Activated CD4-positive, alpha-beta T cell treated with anti-CD3 and anti-CD28 coated beads for 4 hours (primary cell): ENCODE results near the gene OR2M3.
"Not testable (repeated sequence)": the region's sequence is repeated elsewhere in the genome, so short reads cannot be mapped to it uniquely, and the experiment has no call there.

Experiments used
- DNase-seq, 2 donors: peaks; one replicate each; pipeline ENCODE4 v3.0.0-alpha.2; 2020

The OR2M3 gene

GRCh38 chr1:248196965-248197364 lies at the start of gene OR2M3:
TSS of gene OR2M3 (plus strand) at chr1:248197265. CDS start at chr1:248203068, 5,803 bp downstream.
- DNase-seq, result no peak

GRCh38 chr1:248152056-248152827 lies 44.8 kb upstream of the OR2M3 start:
- DNase-seq, result no peak

- DNase-seq, result no peak
Measured at GRCh38 chr1:248155927-248156326, 41.1 kb upstream of the OR2M3 start.

- no peak for DNase-seq
Measured at GRCh38 chr1:248158758-248159157, 38.3 kb upstream of the OR2M3 start.

- no peak for DNase-seq
Measured at GRCh38 chr1:248164031-248164430, 33.0 kb upstream of the OR2M3 start.

GRCh38 chr1:248165186-248165585 lies 31.9 kb upstream of the OR2M3 start:
- no peak for DNase-seq

- no peak for DNase-seq
Measured at GRCh38 chr1:248174521-248174920, 22.5 kb upstream of the OR2M3 start, which contains the start of gene OR2M2. TSS of gene OR2M2 (plus strand) at chr1:248174821. CDS start at chr1:248179986, 5,165 bp downstream.

GRCh38 chr1:248183996-248184395 lies 13.1 kb upstream of the OR2M3 start:
- DNase-seq, result no peak

GRCh38 chr1:248187363-248187762 lies 9.7 kb upstream of the OR2M3 start:
- DNase-seq, result no peak

- no peak for DNase-seq
Measured at GRCh38 chr1:248189026-248189425, 8.0 kb upstream of the OR2M3 start.

- no peak for DNase-seq
Measured at GRCh38 chr1:248194117-248194516, 2.9 kb upstream of the OR2M3 start.

GRCh38 chr1:248215880-248216279 lies 18.8 kb downstream of the OR2M3 start:
- no peak for DNase-seq

- DNase-seq, result no peak
Measured at GRCh38 chr1:248225537-248225936, 28.5 kb downstream of the OR2M3 start.

GRCh38 chr1:248229360-248229908 lies 32.4 kb downstream of the OR2M3 start:
- no peak for DNase-seq

GRCh38 chr1:248231117-248231516 lies 34.1 kb downstream of the OR2M3 start, which contains the start of gene OR2M4:
TSS of gene OR2M4 (plus strand) at chr1:248231417. CDS start at chr1:248238929, 7,512 bp downstream.
- no peak for DNase-seq

GRCh38 chr1:248239478-248239877 lies 42.4 kb downstream of the OR2M3 start:
- no peak for DNase-seq

GRCh38 chr1:248243204-248243603 lies 46.1 kb downstream of the OR2M3 start:
- peak in 1 of 2 donors; percentile 2 for DNase-seq

GRCh38 chr1:248259309-248259708 lies 62.2 kb downstream of the OR2M3 start:
- not testable (repeated sequence) for DNase-seq
